ENCODE data around the gene OR5AP2. TPM values are rescaled to one million over a fixed set of nuclear protein-coding genes. Genes with fewer than 3 reads are reported as not detected.

The OR5AP2 gene
- total and polyA plus RNA-seq, 2 donors from 2014 or later = not detected

Other genes starting within 250 kb of the OR5AP2 start
- gene OR5AL1, start 229.7 kb downstream of the OR5AP2 start, total RNA-seq = not detected
- not detected for gene OR5AL1, start 229.7 kb downstream of the OR5AP2 start, polyA plus RNA-seq (ENCODE audit: insufficient read depth, low read depth, low replicate concordance)
- gene OR5M3, start 169.1 kb downstream of the OR5AP2 start, total RNA-seq = not detected
- not detected for gene OR5M3, start 169.1 kb downstream of the OR5AP2 start, polyA plus RNA-seq (ENCODE audit: insufficient read depth, low read depth, low replicate concordance)
- gene OR5M8, start 151.1 kb downstream of the OR5AP2 start, total RNA-seq = not detected
- gene OR5M8, start 151.1 kb downstream of the OR5AP2 start, polyA plus RNA-seq (ENCODE audit: insufficient read depth, low read depth, low replicate concordance) = not detected
- gene OR5M11, start 99.2 kb downstream of the OR5AP2 start, total RNA-seq = not detected
- gene OR5M11, start 99.2 kb downstream of the OR5AP2 start, polyA plus RNA-seq (ENCODE audit: insufficient read depth, low read depth, low replicate concordance) = not detected
- gene OR5M10, start 64.7 kb downstream of the OR5AP2 start, total RNA-seq = not detected
- gene OR5M10, start 64.7 kb downstream of the OR5AP2 start, polyA plus RNA-seq (ENCODE audit: insufficient read depth, low read depth, low replicate concordance) = not detected
- not detected for gene OR5M1, start 27.6 kb downstream of the OR5AP2 start, total RNA-seq
- not detected for gene OR5M1, start 27.6 kb downstream of the OR5AP2 start, polyA plus RNA-seq (ENCODE audit: insufficient read depth, low read depth, low replicate concordance)
- not detected for gene OR5AR1, start 21.2 kb upstream of the OR5AP2 start, total RNA-seq
- not detected for gene OR5AR1, start 21.2 kb upstream of the OR5AP2 start, polyA plus RNA-seq (ENCODE audit: insufficient read depth, low read depth, low replicate concordance)
- gene OR9G1, start 56.7 kb upstream of the OR5AP2 start, total RNA-seq = not detected
- gene OR9G1, start 56.7 kb upstream of the OR5AP2 start, polyA plus RNA-seq (ENCODE audit: insufficient read depth, low read depth, low replicate concordance) = not detected
- not detected for gene OR9G4, start 106.3 kb upstream of the OR5AP2 start, total RNA-seq
- not detected for gene OR9G4, start 106.3 kb upstream of the OR5AP2 start, polyA plus RNA-seq (ENCODE audit: insufficient read depth, low read depth, low replicate concordance)